H9 (cell line): ENCODE measurements around the gene ZNF329. TPM values are rescaled to one million over a fixed set of nuclear protein-coding genes. Genes with fewer than 3 reads are reported as not detected.

Experiments
- DNase-seq: peaks from one replicate; pipeline ENCODE4 v3.0.0-alpha.2; 2017
- H2AFZ ChIP-seq: one replicate; pipeline ENCODE4 v1.6.1; 2013; ENCODE audit warnings: mild to moderate bottlenecking, low read length, control low read depth, moderate library complexity
- H2AK5ac ChIP-seq: 2 replicates; pipeline ENCODE4 v1.6.1; 2013; ENCODE audit warnings: low read length, control low read depth, mixed read lengths; ENCODE audit not compliant: insufficient read length
- H2BK120ac ChIP-seq: one replicate; pipeline ENCODE4 v1.6.1; 2013; ENCODE audit warnings: low read depth, mild to moderate bottlenecking, low read length, control low read depth, inconsistent platforms; ENCODE audit not compliant: poor library complexity, severe bottlenecking
- H2BK12ac ChIP-seq: 2 replicates; pipeline ENCODE4 v1.6.1; 2013; ENCODE audit warnings: low read length, control low read depth, mixed read lengths, low read depth; ENCODE audit not compliant: insufficient read length
- H2BK15ac ChIP-seq: 2 replicates; pipeline ENCODE4 v1.6.1; 2013; ENCODE audit warnings: low read depth, low read length, control low read depth
- H2BK20ac ChIP-seq: one replicate; pipeline ENCODE4 v1.6.1; 2013; ENCODE audit warnings: low read depth, mild to moderate bottlenecking, low read length, control low read depth, inconsistent platforms; ENCODE audit not compliant: poor library complexity, severe bottlenecking
- H2BK5ac ChIP-seq: 2 replicates; pipeline ENCODE4 v1.6.1; 2013; ENCODE audit warnings: low read length, control low read depth, mixed read lengths; ENCODE audit not compliant: insufficient read length
- H3K14ac ChIP-seq: 2 replicates; pipeline ENCODE4 v1.6.1; 2013; ENCODE audit warnings: low read length, control low read depth; ENCODE audit not compliant: insufficient read depth
- H3K18ac ChIP-seq: 2 replicates; pipeline ENCODE4 v1.6.1; 2013; ENCODE audit warnings: low read depth, mild to moderate bottlenecking, mixed read lengths, low read length, control low read depth; ENCODE audit not compliant: insufficient read length
- H3K23ac ChIP-seq: 2 replicates; pipeline ENCODE4 v1.6.1; 2013; ENCODE audit warnings: low read length, control low read depth, mixed read lengths, low read depth; ENCODE audit not compliant: insufficient read length
- H3K23me2 ChIP-seq: 2 replicates; pipeline ENCODE4 v1.6.1; 2013; ENCODE audit warnings: low read depth, mild to moderate bottlenecking, mixed read lengths, low read length, control low read depth; ENCODE audit not compliant: insufficient read length, poor library complexity, severe bottlenecking
- H3K27ac ChIP-seq: 2 replicates; pipeline ENCODE4 v1.5.1; 2013; ENCODE audit warnings: low read length, control low read depth, mixed read lengths, low read depth; ENCODE audit not compliant: insufficient read length
- H3K27me3 ChIP-seq: 2 replicates; pipeline ENCODE4 v1.6.1; 2013; ENCODE audit warnings: low read length, control low read depth, inconsistent platforms; ENCODE audit not compliant: insufficient read depth
- H3K4ac ChIP-seq: 2 replicates; pipeline ENCODE4 v1.6.1; 2013; ENCODE audit warnings: low read depth, mild to moderate bottlenecking, control low read depth, inconsistent platforms, low read length, moderate library complexity
- H3K4me1 ChIP-seq: 2 replicates; pipeline ENCODE4 v1.6.1; 2013; ENCODE audit warnings: low read length, control low read depth, inconsistent platforms; ENCODE audit not compliant: insufficient read depth
- H3K4me2 ChIP-seq: 2 replicates; pipeline ENCODE4 v1.6.1; 2013; ENCODE audit warnings: low read length, control low read depth, mixed read lengths; ENCODE audit not compliant: insufficient read length, insufficient read depth
- H3K56ac ChIP-seq: 2 replicates; pipeline ENCODE4 v1.6.1; 2013; ENCODE audit warnings: low read depth, mild to moderate bottlenecking, mixed read lengths, low read length, control low read depth; ENCODE audit not compliant: insufficient read length
- H3K79me1 ChIP-seq: 2 replicates; pipeline ENCODE4 v1.6.1; 2013; ENCODE audit warnings: low read depth, mild to moderate bottlenecking, moderate library complexity, low read length, control low read depth, inconsistent platforms; ENCODE audit not compliant: insufficient read depth, poor library complexity, severe bottlenecking
- H3K79me2 ChIP-seq: 2 replicates; pipeline ENCODE4 v1.6.1; 2013; ENCODE audit warnings: low read length, control low read depth, inconsistent platforms; ENCODE audit not compliant: insufficient read depth
- H3K9ac ChIP-seq: 2 replicates; pipeline ENCODE4 v1.6.1; 2013; ENCODE audit warnings: low read length, control low read depth, mixed read lengths; ENCODE audit not compliant: insufficient read length; ENCODE audit errors: extremely low read depth
- H3K9me3 ChIP-seq: one replicate; pipeline ENCODE4 v1.6.1; 2013; ENCODE audit warnings: low read depth, low read length, inconsistent platforms; ENCODE audit not compliant: control insufficient read depth
- H3T11ph ChIP-seq: one replicate; pipeline ENCODE4 v1.6.1; 2013; ENCODE audit warnings: mild to moderate bottlenecking, low read length, control low read depth, inconsistent platforms
- H4K20me1 ChIP-seq: one replicate; pipeline ENCODE4 v1.6.1; 2013; ENCODE audit not compliant: control insufficient read depth, insufficient read length, insufficient read depth
- H4K5ac ChIP-seq: 2 replicates; pipeline ENCODE4 v1.6.1; 2013; ENCODE audit warnings: low read depth, mild to moderate bottlenecking, mixed read lengths, low read length, control low read depth; ENCODE audit not compliant: insufficient read length
- H4K8ac ChIP-seq: replicated peaks from 2 replicates; pipeline ENCODE4 v1.6.1; 2013; ENCODE audit warnings: low read length, control low read depth, mixed read lengths, low read depth; ENCODE audit not compliant: insufficient read length
- H4K91ac ChIP-seq: 2 replicates; pipeline ENCODE4 v1.6.1; 2013; ENCODE audit warnings: low read depth, mild to moderate bottlenecking, moderate library complexity, mixed read lengths, low read length, control low read depth; ENCODE audit not compliant: insufficient read length
- H3K27ac Mint-ChIP-seq, 3 experiments: 2 replicates in 2 of 3; 3 replicates in 1 of 3; pipeline ENCODE4 v1.8.0; 2020 to 2021; ENCODE audit warnings: mixed read lengths in 3 of 3, mild to moderate bottlenecking in 1 of 3, moderate library complexity in 1 of 3
- H3K27me3 Mint-ChIP-seq: 2 replicates; pipeline ENCODE4 v1.8.0; 2021; ENCODE audit warnings: low read depth, mild to moderate bottlenecking, moderate library complexity, mixed read lengths
- H3K36me3 Mint-ChIP-seq, 3 experiments: 2 replicates in 2 of 3; 3 replicates in 1 of 3; pipeline ENCODE4 v1.8.0; 2020 to 2021; ENCODE audit warnings: low read depth in 3 of 3, mixed read lengths in 3 of 3; ENCODE audit not compliant: insufficient read depth in 1 of 3
- H3K4me1 Mint-ChIP-seq, 2 experiments: 2 replicates each; pipeline ENCODE4 v1.8.0; 2020; ENCODE audit warnings: mixed read lengths in 2 of 2
- H3K4me3 Mint-ChIP-seq, 2 experiments: 2 replicates in 1 of 2; 3 replicates in 1 of 2; pipeline ENCODE4 v1.8.0; 2020 to 2021; ENCODE audit warnings: mild to moderate bottlenecking in 2 of 2, mixed read lengths in 2 of 2, moderate library complexity in 1 of 2
- H3K9me3 Mint-ChIP-seq, 2 experiments: 2 replicates in 1 of 2; 3 replicates in 1 of 2; pipeline ENCODE4 v1.8.0; 2020; ENCODE audit warnings: mild to moderate bottlenecking in 2 of 2, mixed read lengths in 2 of 2, moderate library complexity in 1 of 2
- CTCF ChIP-seq: fragments of 200-600 bp; sonication (generic); conservative IDR thresholded peaks from 3 replicates; pipeline ENCODE4 v1.8.0; 2021; ENCODE audit warnings: antibody characterized with exemption, mild to moderate bottlenecking
- WGBS: extraction: QIAGEN DNeasy Blood & Tissue Kit; methylation state at CpG from one replicate; pipeline ENCODE4 v1.1.7; 2013; ENCODE audit warnings: missing lambda C conversion rate, low lambda C conversion rate, mixed read lengths; ENCODE audit not compliant: insufficient read length; ENCODE audit errors: extremely low coverage; 5-methylcytosine and 5-hydroxymethylcytosine counted together
- total RNA-seq: library from RNA; stranded (reverse); gene quantifications from 2 replicates; pipeline ENCODE4 v1.2.1, GENCODE V29; 2021

ZNF329 gene
- total RNA-seq, 1 experiment from 2014 or later = 12.1 TPM

GRCh38 chr19:58079792-58080191, 70.8 kb downstream of the ZNF329 start:
- H3K4me2 ChIP-seq = no peak overlapping the region
- H4K5ac ChIP-seq = no peak overlapping the region
- peaks cover 63 to 65% of the 10 kb centered on the region in 2 experiments for H3K9me3 Mint-ChIP-seq
- H3K56ac ChIP-seq = no peak overlapping the region
- no peak for DNase-seq
- H3T11ph ChIP-seq = no peak overlapping the region
- no peak overlapping the region for H2BK120ac ChIP-seq
- no peak overlapping the region for H2AK5ac ChIP-seq
- H3K36me3 Mint-ChIP-seq = peaks cover 14 to 23% (median 19%) of the 10 kb centered on the region in 3 experiments
- H3K23ac ChIP-seq = no peak overlapping the region
- H4K91ac ChIP-seq = no peak overlapping the region
- no peak overlapping the region for H2BK5ac ChIP-seq
- TF ChIP-seq CTCF = no peak
- no peak overlapping the region for H3K27ac Mint-ChIP-seq
- H3K4me3 Mint-ChIP-seq = no peak overlapping the region
- H2BK20ac ChIP-seq = no peak overlapping the region
- no peaks in the 10 kb centered on the region for H3K27me3 ChIP-seq
- H3K18ac ChIP-seq = no peak overlapping the region
- H3K27ac ChIP-seq = no peak overlapping the region
- H4K20me1 ChIP-seq = no peaks in the 10 kb centered on the region
- peaks cover 3% of the 10 kb centered on the region for H3K23me2 ChIP-seq
- no peak overlapping the region for H3K14ac ChIP-seq
- no peak overlapping the region for H2BK12ac ChIP-seq
- no peak overlapping the region for H2AFZ ChIP-seq
- H3K4ac ChIP-seq = no peak overlapping the region
- no peak overlapping the region for H2BK15ac ChIP-seq
- no peaks in the 10 kb centered on the region for H3K79me1 ChIP-seq
- H3K27me3 Mint-ChIP-seq = peaks cover 11% of the 10 kb centered on the region
- no peaks in the 10 kb centered on the region for H3K4me1 Mint-ChIP-seq
- no CpG with 5 or more reads among the region's 10 CpGs for WGBS
- no peak overlapping the region for H4K8ac ChIP-seq
- no peaks in the 10 kb centered on the region for H3K9me3 ChIP-seq
- H3K79me2 ChIP-seq = no peaks in the 10 kb centered on the region
- no peak overlapping the region for H3K9ac ChIP-seq
- no peaks in the 10 kb centered on the region for H3K4me1 ChIP-seq

Other genes with a start within 250 kb of the ZNF329 start
- gene ZNF417, start 234.2 kb downstream of the ZNF329 start, total RNA-seq = 22.1 and 22.2 TPM in 2 replicates
- gene ZNF418, start 215.4 kb downstream of the ZNF329 start, total RNA-seq = 25.1 and 26.2 TPM in 2 replicates
- gene ZNF256, start 203.1 kb downstream of the ZNF329 start, total RNA-seq = 11.9 and 12.3 TPM in 2 replicates
- 0.26 and 0.33 TPM in 2 replicates for gene C19orf18, start 176.3 kb downstream of the ZNF329 start, total RNA-seq
- gene ZNF606, start 148.0 kb downstream of the ZNF329 start, total RNA-seq = 13.4 and 14.1 TPM in 2 replicates
- gene ZSCAN1, start 116.8 kb downstream of the ZNF329 start, total RNA-seq = 0.77 and 1.2 TPM in 2 replicates
- gene ZNF135, start 91.5 kb downstream of the ZNF329 start, total RNA-seq = 4.7 and 5.4 TPM in 2 replicates
- 35.4 and 40.1 TPM in 2 replicates for gene ZSCAN18, start 52.6 kb downstream of the ZNF329 start, total RNA-seq
- gene ZNF274, start 32.3 kb upstream of the ZNF329 start, total RNA-seq = 27.0 and 28.7 TPM in 2 replicates
- gene ZNF544, start 78.1 kb upstream of the ZNF329 start, total RNA-seq = 97.2 and 97.6 TPM in 2 replicates
- 16.9 and 17.3 TPM in 2 replicates for gene ZNF8, start 128.2 kb upstream of the ZNF329 start, total RNA-seq
- gene ERVK3-1, start 154.6 kb upstream of the ZNF329 start, total RNA-seq = 43.6 and 43.7 TPM in 2 replicates
- gene ZSCAN22, start 176.2 kb upstream of the ZNF329 start, total RNA-seq = 4.7 and 4.8 TPM in 2 replicates
- 17.4 and 22.2 TPM in 2 replicates for gene A1BG, start 202.7 kb upstream of the ZNF329 start, total RNA-seq
- gene ZNF497, start 212.0 kb upstream of the ZNF329 start, total RNA-seq = 2.4 TPM in 2 replicates
- 3.4 and 3.8 TPM in 2 replicates for gene ZNF837, start 230.2 kb upstream of the ZNF329 start, total RNA-seq
- 1,400 and 1,442 TPM in 2 replicates for gene RPS5, start 236.5 kb upstream of the ZNF329 start, total RNA-seq
- 2.0 and 2.1 TPM in 2 replicates for gene RNF225, start 244.9 kb upstream of the ZNF329 start, total RNA-seq